ENCODE results near the gene LPP. TPM values are rescaled to one million over a fixed set of nuclear protein-coding genes. Genes with fewer than 3 reads are reported as not detected.

LPP gene
- total and polyA plus RNA-seq, 2 of the 13 experiments (the other 11 are each of a cell fraction or from before 2014, with no cell fraction given), result 19.2 to 29.9 TPM

- TF ChIP-seq ATF4 (CRISPR knock-in tag; IDR thresholded peaks at IDR 0.05) (peak in 1 of 2 experiments; percentile 53; a peak in 2 of 4 replicates), MLX (CRISPR knock-in tag; IDR thresholded peaks at IDR 0.05) (peak; percentile 8; the same call in 1 of the 2 replicates), ZSCAN21 (CRISPR knock-in tag; IDR thresholded peaks at IDR 0.05; ENCODE audit: borderline replicate concordance) (no peak), THRA (CRISPR knock-in tag; IDR thresholded peaks at IDR 0.05; ENCODE audit: borderline replicate concordance) (peak; percentile 60; the same call in 1 of the 2 replicates), SKI (IDR thresholded peaks at IDR 0.05; ENCODE audit: partially characterized antibody) (no peak), XRCC5 (optimal IDR thresholded peaks at IDR 0.05; ENCODE audit: low read length) (no peak), YY1 (IDR thresholded peaks at IDR 0.05; ENCODE audit: insufficient read depth, insufficient replicate concordance, low read depth, low read length) (peak; percentile 28), REST (IDR thresholded peaks at IDR 0.05; ENCODE audit: borderline replicate concordance in 1 of 2, low read depth in 1 of 2, low read length in 2 of 2) (peak in 1 of 2 experiments; percentile 33; a peak in 1 of 4 replicates), RARA (CRISPR knock-in tag; IDR thresholded peaks at IDR 0.05) (peak; percentile 74), MYPOP (CRISPR knock-in tag; IDR thresholded peaks at IDR 0.05) (peak; percentile 47; the same call in 1 of the 2 replicates), HNRNPLL (IDR thresholded peaks at IDR 0.05; ENCODE audit: low read depth, low read length, poor library complexity, severe bottlenecking) (no peak), ZNF121 (CRISPR knock-in tag; IDR thresholded peaks at IDR 0.05) (0 out of 2 replicates have a peak, but pooled peaks have one; percentile 16), ZNF12 (CRISPR knock-in tag; IDR thresholded peaks at IDR 0.05) (0 out of 2 replicates have a peak, but pooled peaks have one; percentile 36), ZNF816 (CRISPR knock-in tag; IDR thresholded peaks at IDR 0.05; ENCODE audit: borderline replicate concordance) (0 out of 2 replicates have a peak, but pooled peaks have one; percentile 29), KAT7 (CRISPR knock-in tag; IDR thresholded peaks at IDR 0.05; ENCODE audit: borderline replicate concordance) (no peak), SAP130 (CRISPR knock-in tag; IDR thresholded peaks at IDR 0.05; ENCODE audit: low read depth) (peak; percentile 81)
Measured at GRCh38 chr3:188123170-188123905, 30.6 kb upstream of the LPP start (continued).
